Epithelial cell of prostate (primary cell): ENCODE data around the gene SLC34A1.

Experiments used
- DNase-seq: peaks from one replicate; pipeline ENCODE4 v3.0.0-alpha.2; 2011; ENCODE audit warnings: low read depth, low spot score
- H3K27ac ChIP-seq: fragments of 450-650 bp; 2 replicates; pipeline ENCODE4 v1.5.1; 2017; ENCODE audit warnings: mild to moderate bottlenecking

SLC34A1 gene

DNA sequence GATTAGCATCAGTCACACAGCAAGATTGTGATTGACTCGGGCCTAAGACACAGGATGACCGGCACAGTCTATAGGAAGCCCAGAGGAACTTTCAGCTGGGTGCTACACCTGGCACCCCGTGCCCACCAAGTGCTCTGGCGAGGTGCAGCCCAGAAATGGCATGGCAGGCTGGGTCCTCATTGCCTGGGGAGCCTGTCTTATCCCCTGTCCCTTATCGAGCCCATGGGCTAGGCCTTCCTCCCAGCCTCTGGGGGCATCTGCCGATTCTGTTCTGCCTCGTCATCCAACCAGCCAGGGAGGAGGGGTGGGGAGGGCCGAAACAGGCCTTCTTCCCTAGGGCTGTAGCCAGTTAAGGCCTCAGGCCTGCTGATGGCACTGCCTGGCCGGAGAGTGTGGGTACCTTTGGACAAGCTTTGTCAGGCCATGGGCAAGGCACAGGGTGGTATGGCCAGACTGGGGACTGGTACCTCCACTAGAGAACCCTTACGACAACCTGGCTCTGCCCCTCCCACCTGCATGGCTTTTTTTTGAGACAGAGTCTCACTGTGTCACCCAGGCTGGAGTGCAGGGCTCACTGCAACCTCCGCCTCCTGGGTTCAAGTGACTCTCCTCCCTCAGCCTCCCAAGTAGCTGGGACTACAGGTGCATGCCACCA lies 43.8 kb downstream of the SLC34A1 start:
- H3K27ac ChIP-seq: no peak overlapping the region
- no peak for DNase-seq

DNA sequence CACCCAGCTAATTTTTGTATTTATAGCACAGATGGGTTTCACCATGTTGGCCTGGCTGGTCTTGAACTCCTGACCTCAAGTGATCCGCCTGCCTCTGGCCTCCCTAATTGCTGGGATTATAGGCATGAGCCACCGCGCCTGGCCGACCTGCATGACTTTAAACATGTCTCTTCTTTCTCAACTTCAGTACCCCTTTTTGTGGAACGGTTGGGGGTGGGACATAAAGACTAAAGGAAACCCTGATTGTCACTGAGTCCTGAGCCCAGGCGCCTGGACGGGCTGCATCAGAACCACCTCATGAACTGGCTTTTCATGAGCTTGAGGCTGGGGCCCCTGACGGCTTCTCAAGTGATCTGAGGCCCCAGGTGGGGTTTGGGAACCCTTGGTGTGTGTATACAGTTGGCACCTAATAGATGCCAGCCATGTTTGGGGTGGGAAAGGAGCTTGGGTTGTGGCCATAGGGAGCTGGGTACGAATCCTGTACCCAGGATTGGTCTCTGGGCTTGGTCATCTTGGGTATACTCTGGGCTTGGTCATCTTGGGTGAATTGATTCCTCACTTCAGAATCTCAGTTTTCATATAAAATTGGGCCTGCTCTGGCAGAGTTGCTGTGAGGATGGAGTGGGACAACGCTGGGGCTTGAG lies 44.5 kb downstream of the SLC34A1 start:
- no peak overlapping the region for H3K27ac ChIP-seq

DNA sequence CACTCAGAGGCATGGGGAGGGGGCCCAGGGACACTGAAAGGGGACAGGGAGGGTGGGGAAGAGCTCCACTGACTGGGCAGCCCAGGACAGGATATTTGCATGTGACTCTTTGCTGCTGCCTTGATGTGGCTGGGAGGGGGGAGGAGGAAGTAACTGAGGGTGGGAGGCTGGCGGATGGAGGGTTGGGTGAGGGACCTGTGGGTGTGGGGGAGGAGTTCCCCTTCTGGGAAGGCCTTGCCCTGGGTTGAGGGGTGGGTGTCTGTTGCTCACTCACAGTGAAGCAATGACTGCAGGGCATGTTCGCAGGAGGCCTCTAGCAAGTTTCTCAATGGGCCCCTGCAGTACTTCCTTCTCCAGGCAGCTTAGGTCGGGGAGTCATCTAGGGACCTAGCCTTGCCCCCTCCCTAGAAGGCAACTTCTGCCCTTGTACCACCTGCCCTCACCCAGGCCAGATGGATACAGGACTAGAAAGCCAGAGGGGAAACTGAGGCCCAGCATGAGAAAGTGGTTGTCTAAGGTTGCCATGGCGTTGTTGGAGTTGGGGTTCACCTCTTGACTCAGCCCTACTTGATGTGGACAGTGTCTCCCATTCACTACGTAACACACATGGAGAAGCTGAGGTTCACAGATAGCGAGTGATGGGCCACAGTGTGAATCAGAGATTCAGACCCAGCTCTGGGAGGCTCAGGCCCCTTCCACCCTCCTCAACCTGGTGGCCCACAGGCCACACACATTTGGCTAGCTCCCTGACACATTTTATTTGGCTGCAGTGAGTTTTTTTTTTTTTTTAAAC lies 45.2 kb downstream of the SLC34A1 start:
- no peak overlapping the region for H3K27ac ChIP-seq
- no peak for DNase-seq

More for the DNA sequence above, 44.5 kb downstream of the SLC34A1 start:
- no peak for DNase-seq

DNA sequence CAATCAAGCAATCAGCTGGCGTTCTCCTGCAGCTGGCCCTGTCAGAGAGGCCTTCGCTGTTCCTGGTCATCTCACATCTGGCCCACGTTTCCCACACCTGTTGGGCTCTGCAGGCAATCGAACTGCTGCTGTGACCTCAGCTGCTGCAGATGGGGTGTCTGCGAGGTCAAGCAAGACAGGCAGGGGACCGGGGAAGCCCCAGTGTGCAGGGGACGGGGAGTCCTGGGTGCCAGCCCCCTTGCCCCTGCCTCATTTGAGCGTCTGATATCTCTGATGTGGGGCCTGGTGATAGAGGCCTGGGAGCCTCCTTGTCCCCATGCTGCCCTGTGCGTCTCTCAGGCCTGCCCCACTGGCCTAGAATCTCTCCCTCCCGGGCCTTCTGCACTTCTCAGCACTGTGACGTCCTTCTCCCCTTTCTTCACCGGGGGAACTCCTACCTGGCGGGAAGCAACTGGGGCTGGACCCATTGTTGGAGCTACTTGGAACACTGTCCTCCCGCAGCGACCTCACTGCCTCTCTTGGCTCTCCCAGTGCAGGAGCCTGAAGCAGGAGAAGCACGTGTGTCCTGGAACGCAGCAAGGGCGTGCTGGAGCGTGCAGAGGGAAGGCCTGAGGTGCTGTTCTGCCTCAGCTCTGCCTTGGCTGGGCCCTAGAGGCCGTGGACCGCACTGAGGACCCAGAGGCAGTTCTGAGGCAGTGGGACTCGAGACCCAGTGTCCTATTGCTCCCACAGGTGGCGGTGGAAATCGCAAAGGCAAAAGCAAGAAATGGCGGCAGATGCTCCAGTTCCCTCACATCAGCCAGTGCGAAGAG lies 46.1 kb downstream of the SLC34A1 start:
- DNase-seq: no peak
- H3K27ac ChIP-seq: peak overlapping the region; percentile 9

DNA sequence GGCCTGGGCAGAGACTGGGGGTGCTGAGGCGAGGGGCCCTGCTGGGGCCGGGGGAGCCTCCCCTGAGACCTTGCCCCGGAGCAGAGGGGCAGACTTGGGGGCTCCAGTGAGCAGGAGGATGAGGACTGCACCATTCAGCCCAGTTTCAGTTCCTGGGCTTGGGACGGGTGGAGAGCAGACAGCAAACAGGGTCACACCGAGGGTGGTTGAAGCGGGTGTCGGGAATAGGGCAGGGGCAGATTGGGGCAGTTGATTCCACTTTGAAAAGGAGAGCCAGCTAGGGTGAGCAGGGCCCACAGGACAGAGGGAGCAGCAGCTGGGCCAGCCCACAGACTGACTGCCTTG lies 46.7 kb downstream of the SLC34A1 start:
- DNase-seq: no peak
- H3K27ac ChIP-seq: peak overlapping the region; percentile 9

DNA sequence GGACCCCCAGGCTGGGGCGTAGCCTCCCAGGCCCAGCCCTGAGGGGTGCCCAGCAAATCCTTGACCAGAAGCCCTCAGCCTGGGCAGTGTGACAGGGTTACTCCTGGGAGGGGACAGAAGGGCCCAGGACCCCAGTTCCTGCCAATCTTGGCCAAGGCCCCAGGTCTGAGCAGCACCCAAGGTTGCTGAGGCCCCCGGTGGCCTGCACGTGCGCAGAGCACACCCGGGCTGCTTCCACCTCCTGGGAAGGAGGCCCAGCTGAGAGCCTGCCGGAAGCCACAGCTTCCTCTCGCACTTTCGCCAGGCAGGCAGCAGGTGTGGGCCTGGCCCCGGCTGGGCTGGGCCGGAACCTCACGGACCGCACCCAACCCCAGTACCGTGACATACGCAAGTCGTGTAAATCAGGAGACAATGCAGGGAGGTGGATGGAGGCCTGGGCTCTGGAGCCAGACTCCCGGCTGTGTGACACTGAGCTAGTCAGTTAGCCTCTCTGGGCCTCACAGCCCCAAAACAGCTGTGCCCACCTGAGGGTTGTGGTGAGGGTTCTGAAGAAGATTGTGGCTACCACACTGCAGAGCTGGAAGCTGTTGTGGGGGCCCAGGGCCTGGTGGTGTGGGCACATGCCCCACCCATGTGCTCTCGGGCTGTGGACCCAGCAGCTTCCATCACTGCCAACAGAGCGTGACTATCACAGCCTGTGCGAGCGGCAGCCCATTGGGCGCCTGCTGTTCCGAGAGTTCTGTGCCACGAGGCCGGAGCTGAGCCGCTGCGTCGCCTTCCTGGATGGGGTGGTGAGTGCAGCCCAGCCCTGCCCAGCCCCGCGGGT lies 47.3 kb downstream of the SLC34A1 start:
- H3K27ac ChIP-seq: peak overlapping the region; percentile 9
- no peak for DNase-seq

DNA sequence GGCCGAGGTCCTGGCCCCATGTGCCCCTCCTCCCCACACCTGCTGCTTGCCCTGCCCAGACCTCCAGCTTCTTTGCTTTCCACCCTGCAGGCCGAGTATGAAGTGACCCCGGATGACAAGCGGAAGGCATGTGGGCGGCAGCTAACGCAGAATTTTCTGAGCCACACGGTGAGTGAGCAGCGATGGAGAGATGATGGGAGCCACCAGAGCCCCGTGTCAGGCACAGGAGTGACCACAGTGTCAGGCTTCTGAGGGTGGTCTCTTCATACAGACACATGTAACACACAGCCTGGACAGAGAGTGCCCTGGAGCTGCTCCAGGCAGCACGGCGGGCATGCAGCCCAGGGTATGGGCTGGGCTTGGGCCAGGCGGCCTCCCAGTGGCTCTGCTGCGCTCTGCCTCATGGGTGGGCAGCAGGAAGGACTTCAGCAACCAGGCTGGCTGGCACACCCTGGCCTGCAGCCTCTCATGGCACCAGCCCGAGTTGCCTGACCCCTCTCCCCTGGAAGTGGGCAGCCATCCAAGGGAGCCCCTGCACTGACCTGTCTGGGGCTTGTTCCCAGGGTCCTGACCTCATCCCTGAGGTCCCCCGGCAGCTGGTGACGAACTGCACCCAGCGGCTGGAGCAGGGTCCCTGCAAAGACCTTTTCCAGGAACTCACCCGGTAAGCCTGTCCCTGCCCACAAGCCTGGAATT lies 48.1 kb downstream of the SLC34A1 start:
- DNase-seq: no peak
- H3K27ac ChIP-seq: no peak overlapping the region

DNA sequence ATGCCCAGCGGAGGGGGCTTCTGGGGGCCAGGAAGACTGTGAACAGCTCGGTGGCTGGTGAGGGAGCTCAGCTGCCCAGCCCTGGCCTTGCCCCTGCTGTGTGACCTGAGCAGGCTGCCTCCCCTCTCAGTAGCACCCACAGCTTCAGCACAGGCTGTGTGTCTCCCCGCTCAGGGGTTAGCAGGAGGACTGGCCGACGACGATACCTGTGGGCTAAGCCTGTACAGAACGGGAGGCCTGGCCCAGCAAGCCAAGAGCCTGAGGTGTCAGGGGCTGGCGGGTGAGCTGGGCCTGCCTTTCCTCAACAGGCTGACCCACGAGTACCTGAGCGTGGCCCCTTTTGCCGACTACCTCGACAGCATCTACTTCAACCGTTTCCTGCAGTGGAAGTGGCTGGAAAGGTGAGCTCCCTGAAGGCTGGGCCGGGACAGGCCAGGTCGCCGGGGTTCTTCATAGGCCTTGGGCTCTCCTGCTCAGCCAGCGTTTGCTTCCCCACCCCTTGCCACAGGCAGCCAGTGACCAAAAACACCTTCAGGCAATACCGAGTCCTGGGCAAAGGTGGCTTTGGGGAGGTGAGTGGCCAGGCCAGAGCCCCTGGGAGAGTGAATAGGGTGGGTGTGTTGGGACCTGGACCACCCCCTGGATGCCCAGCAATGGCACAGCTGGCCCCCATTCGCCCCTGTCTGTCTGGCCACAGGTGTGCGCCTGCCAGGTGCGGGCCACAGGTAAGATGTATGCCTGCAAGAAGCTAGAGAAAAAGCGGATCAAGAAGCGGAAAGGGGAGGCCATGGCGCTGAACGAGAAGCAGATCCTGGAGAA lies 48.8 kb downstream of the SLC34A1 start:
- H3K27ac ChIP-seq: no peak overlapping the region
- DNase-seq: no peak

DNA sequence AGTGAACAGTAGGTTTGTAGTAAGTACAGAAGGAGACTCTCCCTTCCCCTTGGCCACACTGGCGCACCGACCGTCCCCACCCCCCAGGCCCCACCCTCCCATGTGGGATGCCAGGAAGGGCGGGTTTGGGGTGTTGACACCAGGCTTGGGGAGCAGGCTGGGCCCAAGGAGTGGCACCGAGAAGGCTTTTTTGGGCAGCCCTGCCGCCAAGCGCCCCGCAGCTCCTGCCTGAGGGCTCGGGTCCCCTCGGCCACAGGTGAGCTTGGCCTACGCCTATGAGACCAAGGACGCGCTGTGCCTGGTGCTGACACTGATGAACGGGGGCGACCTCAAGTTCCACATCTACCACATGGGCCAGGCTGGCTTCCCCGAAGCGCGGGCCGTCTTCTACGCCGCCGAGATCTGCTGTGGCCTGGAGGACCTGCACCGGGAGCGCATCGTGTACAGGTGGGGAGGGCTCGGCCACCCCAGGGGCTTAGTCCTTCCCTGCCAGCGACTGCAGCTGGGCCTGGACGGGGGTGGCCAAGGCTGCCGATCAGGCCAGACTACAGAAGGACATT lies 49.5 kb downstream of the SLC34A1 start:
- no peak for DNase-seq
- H3K27ac ChIP-seq: no peak overlapping the region

DNA sequence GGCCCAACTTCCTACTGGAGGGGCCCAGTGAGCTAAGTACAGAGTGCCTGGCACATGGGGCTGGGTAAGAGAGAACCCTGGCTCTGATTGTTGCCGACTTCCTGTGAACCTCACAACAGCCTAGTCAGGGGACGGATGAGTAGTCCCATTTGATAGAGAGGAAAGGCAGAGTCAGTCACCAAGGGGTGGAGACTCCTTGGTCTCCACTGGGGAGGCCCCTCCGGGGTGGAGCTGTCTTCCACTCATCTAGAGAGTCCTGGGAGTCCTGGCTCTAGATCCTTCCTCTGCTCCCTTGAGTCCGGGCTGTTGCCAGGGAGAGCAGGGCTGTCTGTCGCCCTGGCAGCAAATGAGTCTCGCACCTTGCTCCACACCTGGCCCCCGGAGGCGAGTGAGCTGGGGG lies 50.2 kb downstream of the SLC34A1 start:
- no peak for DNase-seq
- H3K27ac ChIP-seq: no peak overlapping the region

DNA sequence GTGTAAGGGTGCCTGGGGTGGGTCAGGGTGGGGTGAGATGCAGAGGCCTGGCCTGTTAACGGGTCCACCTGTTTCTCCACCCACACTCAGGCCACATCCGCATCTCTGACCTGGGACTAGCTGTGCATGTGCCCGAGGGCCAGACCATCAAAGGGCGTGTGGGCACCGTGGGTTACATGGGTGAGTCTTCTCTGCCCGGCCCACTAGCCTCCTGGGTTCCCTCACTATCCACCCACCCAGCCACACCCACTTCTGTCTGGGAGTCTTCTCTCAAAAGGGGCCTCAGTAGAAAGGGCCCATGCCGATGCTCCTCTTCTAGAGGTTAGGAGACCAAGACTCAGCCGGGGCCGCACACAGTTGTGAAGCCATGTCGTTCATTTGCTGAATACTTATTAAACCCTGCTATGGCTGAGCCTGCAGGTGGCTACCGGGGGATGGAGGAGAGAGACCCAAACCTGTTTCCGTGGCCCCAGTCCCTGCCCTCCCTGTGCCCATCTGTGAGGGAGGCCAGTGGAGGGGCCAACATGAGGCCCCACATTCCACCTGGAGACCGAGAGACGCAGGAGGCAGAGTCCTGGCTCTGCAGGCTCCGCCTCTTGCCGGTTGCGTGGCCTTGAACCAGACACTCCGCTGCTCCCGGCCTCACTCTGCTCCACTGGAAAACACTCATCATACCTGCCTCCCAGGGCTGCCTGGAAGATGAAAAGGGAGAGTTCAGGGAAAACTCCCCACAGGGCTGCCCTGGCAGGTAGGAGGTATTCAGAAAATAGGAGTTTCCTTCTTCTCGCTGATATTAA lies 50.9 kb downstream of the SLC34A1 start:
- DNase-seq: no peak

DNA sequence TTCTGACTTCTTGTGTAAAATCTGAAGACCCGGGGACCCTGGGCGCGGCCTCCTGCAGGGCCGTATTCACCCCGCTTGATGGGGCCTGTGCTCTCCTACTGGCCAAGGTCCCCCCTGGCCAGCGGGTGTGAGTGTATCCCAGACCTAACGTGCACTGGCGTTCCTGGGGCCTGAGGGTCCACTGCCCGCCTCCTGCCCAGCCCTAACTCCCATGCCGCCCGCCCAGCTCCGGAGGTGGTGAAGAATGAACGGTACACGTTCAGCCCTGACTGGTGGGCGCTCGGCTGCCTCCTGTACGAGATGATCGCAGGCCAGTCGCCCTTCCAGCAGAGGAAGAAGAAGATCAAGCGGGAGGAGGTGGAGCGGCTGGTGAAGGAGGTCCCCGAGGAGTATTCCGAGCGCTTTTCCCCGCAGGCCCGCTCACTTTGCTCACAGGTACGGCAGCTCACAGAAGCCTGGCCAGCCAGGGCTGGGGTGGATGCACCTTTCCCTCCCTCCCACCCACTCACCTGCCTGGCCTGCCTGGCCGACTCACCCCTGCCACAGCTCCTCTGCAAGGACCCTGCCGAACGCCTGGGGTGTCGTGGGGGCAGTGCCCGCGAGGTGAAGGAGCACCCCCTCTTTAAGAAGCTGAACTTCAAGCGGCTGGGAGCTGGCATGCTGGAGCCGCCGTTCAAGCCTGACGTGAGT lies 51.8 kb downstream of the SLC34A1 start:
- DNase-seq: no peak
- H3K27ac ChIP-seq: no peak overlapping the region

More for the DNA sequence above, 50.9 kb downstream of the SLC34A1 start:
- H3K27ac ChIP-seq: no peak overlapping the region

DNA sequence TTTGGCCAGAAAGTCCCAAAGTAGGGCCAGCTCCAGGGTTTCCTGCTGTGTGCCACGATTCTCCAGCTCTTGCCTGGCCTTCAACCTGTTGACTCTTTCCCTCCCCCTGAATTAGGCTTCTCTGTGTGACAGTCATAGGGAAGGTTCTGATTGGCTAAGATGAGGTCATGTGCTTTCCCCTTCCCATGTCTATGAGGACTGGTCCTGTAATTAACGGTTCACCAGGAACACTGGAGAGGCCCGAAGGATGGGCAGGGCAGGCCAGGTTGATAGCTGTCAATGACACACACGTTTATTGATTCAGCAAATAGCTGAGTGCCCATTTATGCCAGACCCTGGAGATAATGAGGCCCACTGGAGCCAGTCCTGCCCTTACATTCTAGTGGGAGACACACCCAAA lies 53.4 kb downstream of the SLC34A1 start:
- H3K27ac ChIP-seq: no peak overlapping the region
- no peak for DNase-seq

DNA sequence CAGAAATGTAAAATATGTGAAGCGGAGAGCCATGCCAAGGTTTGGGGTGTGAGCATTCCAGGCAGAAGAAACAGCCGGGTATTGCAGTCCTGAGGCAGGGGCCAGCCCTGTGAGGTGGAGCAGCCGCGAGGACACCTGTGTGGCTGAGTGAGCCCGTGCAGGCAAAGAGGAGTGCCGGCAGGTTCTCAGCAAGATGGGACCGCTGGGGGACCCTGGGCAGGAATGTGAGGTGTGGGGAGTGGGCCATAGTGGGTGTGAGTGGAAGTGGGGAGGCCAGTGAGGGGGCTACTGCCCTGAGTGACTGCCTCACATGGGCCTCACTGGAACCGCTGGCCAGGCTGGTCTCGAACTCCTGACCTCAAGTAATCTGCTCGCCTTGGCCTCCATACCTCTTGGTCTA lies 54.2 kb downstream of the SLC34A1 start:
- no peak for DNase-seq
- no peak overlapping the region for H3K27ac ChIP-seq

DNA sequence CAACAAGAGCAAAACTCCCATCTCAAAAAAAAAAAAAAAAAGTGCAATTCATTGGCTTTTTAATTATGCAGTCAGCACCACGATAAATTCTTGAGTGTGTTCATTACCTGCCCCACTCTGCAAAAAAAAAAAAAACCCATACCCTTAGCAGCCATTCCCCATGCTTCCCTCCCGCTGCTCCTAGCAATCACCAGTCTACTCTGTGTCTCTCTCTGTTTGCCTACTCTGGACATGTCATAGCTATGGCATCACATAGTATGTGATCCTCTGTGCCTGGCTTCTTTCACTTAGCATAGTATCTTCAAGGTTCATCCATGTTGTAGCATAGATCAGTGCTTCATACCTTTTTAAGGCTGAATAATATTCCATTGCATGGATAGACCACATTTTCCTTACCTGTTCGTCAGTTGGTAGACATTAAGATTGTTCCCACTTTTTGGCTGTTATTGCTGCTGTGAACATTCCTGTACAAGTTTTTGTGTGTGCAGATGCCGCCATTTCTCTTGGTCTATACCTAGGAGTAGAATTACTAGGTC lies 55.4 kb downstream of the SLC34A1 start:
- H3K27ac ChIP-seq: no peak overlapping the region
- DNase-seq: no peak

DNA sequence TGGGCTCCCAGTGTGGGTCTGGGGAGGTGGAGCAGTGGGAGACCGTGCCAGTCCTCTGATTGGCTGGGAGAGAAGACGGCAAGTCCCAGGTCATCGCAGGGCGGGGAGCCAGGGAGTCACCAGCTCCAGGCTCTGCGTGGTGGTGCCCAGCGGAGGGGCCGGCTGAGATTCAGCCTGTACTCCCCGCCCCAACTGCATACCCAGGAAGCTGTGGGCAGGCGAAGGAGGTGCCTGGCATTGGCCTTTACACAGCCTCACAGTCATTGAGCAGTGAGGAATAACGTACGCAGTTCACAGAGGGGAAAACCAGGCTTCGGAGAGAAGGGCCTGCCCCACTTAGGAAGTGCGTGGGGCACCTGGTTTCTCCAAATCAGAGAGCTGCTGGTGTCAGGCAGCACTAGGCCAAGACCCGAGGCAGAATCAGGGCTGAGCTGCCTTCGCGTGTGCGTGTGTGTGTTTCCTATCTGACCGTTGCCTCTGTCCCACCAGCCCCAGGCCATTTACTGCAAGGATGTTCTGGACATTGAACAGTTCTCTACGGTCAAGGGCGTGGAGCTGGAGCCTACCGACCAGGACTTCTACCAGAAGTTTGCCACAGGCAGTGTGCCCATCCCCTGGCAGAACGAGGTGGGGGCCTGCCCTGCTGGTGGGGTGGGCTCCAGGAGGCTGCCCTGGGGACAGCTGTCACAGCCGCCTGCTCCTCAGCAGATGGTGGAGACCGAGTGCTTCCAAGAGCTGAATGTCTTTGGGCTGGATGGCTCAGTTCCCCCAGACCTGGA lies 56.2 kb downstream of the SLC34A1 start:
- DNase-seq: no peak
- no peak overlapping the region for H3K27ac ChIP-seq
